NCI-H748 (cell line): ENCODE measurements around the gene ZNF385C.
A peak's percentile ranks its signal among the peaks of the same experiment; 100 is the strongest.

Experiments used
- DNase-seq: peaks from one replicate; lab custom pipeline; 2025; ENCODE audit not compliant: unreplicated experiment; lab: John Stamatoyannopoulos, UW

ZNF385C gene

DNA sequence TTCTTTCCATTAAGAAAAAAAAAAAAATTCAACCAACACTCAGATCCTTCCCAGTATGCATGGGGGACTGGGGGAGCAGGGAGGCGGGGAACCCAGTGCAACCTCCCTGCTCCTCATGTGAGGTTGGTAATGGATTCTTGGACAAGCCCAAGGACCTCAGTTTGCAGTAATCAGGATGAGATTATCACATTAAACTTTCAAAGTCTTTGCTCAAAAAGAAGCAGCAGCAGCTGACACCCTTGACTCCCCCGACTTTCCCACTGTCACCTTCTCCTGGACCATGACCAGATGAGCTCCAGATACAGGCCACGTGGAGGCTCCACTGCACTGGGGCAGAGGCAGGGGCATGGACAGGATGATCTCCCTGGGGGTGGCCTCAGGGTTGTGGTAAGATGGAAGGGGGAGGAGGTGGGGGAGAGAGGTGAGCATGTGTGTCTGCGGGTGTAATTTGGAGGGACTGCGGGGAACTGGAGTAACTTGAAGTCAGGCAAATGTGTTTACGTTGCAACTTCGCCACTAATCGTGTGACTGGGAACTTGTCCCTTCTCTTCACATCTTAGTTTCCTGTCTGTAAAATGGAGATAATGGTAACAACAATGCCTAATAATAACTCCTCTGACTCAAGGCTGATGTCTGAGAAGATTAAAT lies 19.8 kb downstream of the ZNF385C start:
- DNase-seq = no peak

GRCh38 chr17:42077755-42078154 lies 20.5 kb downstream of the ZNF385C start:
- no peak for DNase-seq

- no peak for DNase-seq
Measured at GRCh38 chr17:42076797-42077559, 21.3 kb downstream of the ZNF385C start.

GRCh38 chr17:42075789-42076188 lies 22.5 kb downstream of the ZNF385C start:
- no peak for DNase-seq

- no peak for DNase-seq
Measured at GRCh38 chr17:42072323-42073187, 25.7 kb downstream of the ZNF385C start.

DNA sequence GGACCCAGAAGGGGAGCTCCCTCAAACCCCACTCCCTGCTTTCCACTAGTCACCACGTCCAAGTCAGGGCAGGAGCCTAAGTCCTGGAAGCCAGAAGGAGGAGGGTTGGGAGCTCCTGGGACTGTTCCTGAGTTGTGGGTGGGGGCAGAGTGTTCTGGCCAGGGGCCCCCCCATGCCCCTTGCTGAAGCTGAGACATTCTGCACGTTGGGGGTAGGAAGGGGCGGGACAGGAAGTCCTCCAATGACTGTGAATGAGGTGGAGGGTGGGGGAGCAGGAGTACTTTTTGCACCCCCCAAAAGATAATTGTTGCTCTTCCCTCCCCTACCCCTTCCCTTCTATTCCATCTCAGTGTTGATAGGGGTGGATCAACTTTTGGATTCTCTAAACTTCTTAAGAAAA lies 26.5 kb downstream of the ZNF385C start:
- no peak for DNase-seq

DNA sequence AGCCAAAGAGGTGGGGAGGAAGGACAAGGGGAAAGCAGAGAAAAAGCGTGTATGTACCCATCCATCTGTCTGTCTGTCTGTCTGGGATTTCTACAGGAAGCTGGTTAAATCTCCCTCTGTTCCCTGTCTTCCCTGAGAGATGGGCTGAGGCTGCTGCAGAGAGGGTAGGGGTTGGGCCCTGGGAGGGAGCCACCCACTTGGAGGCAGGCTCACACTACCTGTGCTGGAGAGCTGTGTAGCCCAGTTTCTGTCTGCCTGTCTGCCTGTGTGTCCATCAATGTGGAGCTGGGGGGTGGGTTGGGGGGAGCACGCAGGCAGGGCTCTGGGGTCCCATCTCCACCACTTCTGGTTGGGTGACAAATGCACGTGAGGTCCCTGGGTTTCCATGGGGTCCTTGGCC lies 29.3 kb downstream of the ZNF385C start:
- no peak for DNase-seq

DNA sequence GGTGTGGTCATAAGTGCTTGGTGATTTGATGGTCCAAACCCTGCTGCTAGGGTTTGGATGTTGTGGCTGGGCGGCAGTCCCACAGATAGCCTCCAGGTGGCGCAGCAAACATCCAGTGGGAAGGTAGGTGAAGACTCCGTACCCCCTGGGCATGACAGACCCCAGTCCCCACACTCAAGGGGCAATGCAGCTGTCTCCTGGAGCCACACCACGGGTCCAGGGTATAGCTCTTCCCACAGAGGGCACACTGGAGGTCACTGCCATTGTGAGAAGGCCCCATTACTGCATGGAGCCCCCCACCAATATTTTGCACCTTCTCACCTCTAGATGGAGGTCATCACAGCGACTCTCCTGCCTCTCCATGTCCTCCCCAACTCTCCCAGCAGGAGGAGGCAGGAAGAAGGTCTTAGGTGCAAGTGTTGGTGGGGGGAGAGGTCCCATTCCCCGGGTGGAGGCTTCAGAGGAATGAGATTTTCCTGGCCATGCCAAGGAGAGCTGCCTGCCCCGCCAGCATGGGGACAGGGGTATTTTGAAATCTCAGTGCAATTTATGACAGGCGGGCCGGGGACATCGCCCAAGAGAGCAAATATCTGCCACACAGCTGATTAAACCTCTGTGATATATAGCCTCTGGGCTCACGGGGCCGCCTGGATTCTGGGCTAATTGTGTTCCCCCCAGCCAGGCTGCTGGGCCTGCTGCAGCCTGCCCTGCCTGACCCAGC lies 30.7 kb downstream of the ZNF385C start:
- DNase-seq = peak; percentile 44

- no peak for DNase-seq
Measured at GRCh38 chr17:42065201-42065600, 33.1 kb downstream of the ZNF385C start.

DNA sequence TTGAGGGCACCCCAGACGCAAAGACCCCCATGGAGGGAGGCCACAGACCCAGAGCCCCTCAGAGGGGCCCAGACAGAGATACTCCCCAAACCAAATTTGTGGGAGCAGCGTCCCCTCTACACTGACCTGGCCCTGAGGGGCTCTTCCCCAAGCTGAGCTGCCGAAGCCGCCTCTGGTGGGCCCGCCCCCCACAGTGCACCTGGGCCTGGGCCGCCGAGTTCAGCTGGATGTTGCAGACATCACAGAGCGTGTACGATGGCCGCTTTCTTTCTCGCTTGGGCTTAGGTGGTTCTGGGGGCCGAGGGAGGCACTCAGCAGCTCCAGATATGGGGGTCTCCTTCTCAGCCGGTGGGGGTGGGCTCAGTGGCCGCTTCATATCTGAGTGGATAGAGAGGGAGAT lies 35.6 kb downstream of the ZNF385C start:
- no peak for DNase-seq

- no peak for DNase-seq
Measured at GRCh38 chr17:42061646-42062487, 36.4 kb downstream of the ZNF385C start.

- no peak for DNase-seq
Measured at GRCh38 chr17:42060231-42060630, 38.0 kb downstream of the ZNF385C start.

DNA sequence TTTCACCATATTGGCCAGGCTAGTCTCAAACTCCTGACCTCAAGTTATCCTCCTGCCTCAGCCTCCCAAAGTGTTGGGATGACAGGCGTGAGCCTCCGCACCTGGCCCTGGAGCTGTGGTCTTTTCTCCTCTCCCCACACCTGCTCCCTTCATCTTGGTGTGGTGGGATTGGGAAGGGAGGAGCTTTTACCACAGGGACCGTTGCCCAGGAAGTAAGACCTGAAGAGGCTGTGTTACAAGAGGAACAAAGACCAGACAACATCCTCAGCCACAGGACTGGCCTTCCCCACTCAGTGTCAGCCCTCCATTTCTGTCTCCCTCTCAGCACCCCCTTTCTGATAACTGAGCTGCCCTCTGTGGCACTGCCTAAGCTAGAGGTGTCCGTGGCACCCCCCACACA lies 38.5 kb downstream of the ZNF385C start:
- DNase-seq = no peak

DNA sequence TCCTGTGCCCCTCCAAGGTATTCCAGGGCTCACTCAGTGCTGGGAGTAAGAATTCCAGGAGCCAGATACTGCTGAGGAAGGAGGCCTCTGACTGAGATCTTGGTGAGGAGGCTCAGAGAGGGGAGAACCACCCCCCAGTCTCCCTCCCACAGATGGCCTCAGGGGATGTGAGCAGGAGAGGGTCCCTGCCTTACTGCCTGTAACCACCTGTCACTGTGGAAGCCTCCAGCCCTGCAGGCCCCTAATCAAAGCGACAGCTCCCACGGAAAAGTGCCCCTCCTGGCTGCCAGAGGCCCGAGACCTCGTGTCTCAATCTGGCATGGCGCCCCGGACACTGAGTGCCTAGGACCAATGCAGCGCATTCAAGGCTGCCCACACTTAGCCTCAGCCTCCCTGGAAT lies 40.2 kb downstream of the ZNF385C start:
- DNase-seq = no peak

- no peak for DNase-seq
Measured at GRCh38 chr17:42056635-42057034, 41.6 kb downstream of the ZNF385C start.

- DNase-seq = no peak
Measured at GRCh38 chr17:42055496-42055895, 42.8 kb downstream of the ZNF385C start.

DNA sequence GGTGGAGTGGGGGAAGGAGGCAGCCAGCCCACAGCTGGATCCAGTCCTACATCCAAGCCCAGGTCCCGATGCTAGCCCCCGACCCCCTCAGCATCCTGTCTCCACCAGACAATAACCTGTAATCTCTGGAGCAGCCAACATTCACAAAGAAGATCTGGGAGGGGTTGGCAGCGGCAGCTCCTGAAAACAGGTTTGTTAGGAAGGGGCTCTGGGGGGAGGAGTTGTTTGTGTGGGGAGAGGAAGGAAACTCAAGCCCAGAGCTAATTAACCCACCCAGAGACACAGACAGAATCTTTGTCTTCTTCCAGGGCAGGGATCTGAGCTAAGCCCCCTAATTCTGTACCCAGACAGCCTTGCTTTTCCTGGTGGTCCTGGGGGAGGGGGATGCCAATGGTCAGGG lies 43.2 kb downstream of the ZNF385C start:
- peak; percentile 17 for DNase-seq

- DNase-seq = no peak
Measured at GRCh38 chr17:42053731-42054500, 44.4 kb downstream of the ZNF385C start.

DNA sequence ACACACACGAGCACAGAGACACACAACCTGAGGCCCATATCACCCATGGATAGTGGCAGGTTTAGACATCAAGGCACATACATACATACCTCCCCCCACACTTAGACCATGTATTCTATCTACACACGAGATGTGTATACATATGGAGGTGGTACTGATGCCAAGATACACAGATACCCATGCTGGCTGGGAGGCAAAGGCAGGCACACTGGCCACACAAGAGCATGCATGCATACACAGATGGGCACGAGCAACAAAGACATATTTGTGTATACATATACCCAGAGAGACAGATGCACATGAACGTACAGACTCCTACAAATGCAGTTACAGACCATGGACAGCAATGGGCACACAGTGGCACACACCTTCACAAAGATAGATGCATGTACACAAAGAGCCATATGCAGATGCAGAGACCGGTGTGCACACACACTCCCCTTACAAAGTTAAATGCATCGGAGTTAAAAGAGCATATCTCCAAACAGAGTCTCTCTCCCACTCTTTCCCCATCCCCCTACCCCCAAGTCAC lies 45.9 kb downstream of the ZNF385C start:
- DNase-seq = no peak
